IPS DF 6.9 (cell line): ENCODE data around the gene PPP2R3B.
"Not testable (repeated sequence)": the region's sequence is repeated elsewhere in the genome, so short reads cannot be mapped to it uniquely, and the experiment has no call there.

Experiments
- DNase-seq: peaks from one replicate; pipeline ENCODE4 v3.0.0-alpha.2; 2013; ENCODE audit warnings: low read depth, low spot score
- H3K27ac ChIP-seq: one replicate; pipeline ENCODE4 v1.5.1; 2013; ENCODE audit warnings: low read length, control low read depth
- H3K27me3 ChIP-seq: 2 replicates; pipeline ENCODE4 v1.6.1; 2013; ENCODE audit warnings: mild to moderate bottlenecking, low read length; ENCODE audit not compliant: control insufficient read depth, insufficient read depth
- H3K36me3 ChIP-seq: 2 replicates; pipeline ENCODE4 v1.6.1; 2013; ENCODE audit warnings: low read length; ENCODE audit not compliant: control insufficient read depth, insufficient read depth
- H3K4me1 ChIP-seq: 2 replicates; pipeline ENCODE4 v1.6.1; 2013; ENCODE audit warnings: low read length; ENCODE audit not compliant: control insufficient read depth, insufficient read depth
- H3K4me3 ChIP-seq: 2 replicates; pipeline ENCODE4 v1.5.1; 2013; ENCODE audit warnings: mild to moderate bottlenecking, low read length
- H3K9me3 ChIP-seq: 2 replicates; pipeline ENCODE4 v1.6.1; 2013; ENCODE audit warnings: low read length, inconsistent platforms; ENCODE audit not compliant: control insufficient read depth, insufficient read depth
- WGBS: extraction: QIAGEN DNeasy Blood & Tissue Kit; methylation state at CpG from one replicate; pipeline ENCODE4 v1.1.7; 2013; ENCODE audit warnings: mixed read lengths, missing lambda C conversion rate; ENCODE audit not compliant: insufficient read length, insufficient coverage; 5-methylcytosine and 5-hydroxymethylcytosine counted together

Gene PPP2R3B

GRCh38 chrX:352582-353314 is 34.0 kb downstream of the PPP2R3B start:
- Histone ChIP-seq H3K9me3 (no peaks in the 10 kb centered on the region), H3K4me3 (no peak overlapping the region), H3K36me3 (peaks cover 7% of the 10 kb centered on the region; the same call in 1 of the 2 replicates), H3K27me3 (no peaks in the 10 kb centered on the region), H3K27ac (no peak overlapping the region), H3K4me1 (no peaks in the 10 kb centered on the region)
- DNase-seq, result no peak
- WGBS, result no CpG with 5 or more reads among the region's 39 CpGs

GRCh38 chrX:352181-352580 is 34.5 kb downstream of the PPP2R3B start:
- no peak overlapping the region for H3K27ac ChIP-seq
- no peaks in the 10 kb centered on the region for H3K4me1 ChIP-seq
- no peak overlapping the region for H3K4me3 ChIP-seq
- H3K27me3 ChIP-seq, result no peaks in the 10 kb centered on the region
- no CpG with 5 or more reads among the region's 27 CpGs for WGBS
- H3K9me3 ChIP-seq, result no peaks in the 10 kb centered on the region
- H3K36me3 ChIP-seq, result peaks cover 11% of the 10 kb centered on the region; the same call in 1 of the 2 replicates
- DNase-seq, result no peak

- no peak for DNase-seq
- Histone ChIP-seq H3K9me3 (no peaks in the 10 kb centered on the region), H3K4me3 (no peak overlapping the region), H3K4me1 (no peaks in the 10 kb centered on the region), H3K36me3 (peaks cover 16% of the 10 kb centered on the region), H3K27ac (no peak overlapping the region), H3K27me3 (no peaks in the 10 kb centered on the region)
- WGBS, result no CpG with 5 or more reads among the region's 10 CpGs
Measured at GRCh38 chrX:351736-352135, 35.0 kb downstream of the PPP2R3B start.

- H3K36me3 ChIP-seq, result peaks cover 18% of the 10 kb centered on the region
- not testable (repeated sequence) for H3K27ac ChIP-seq, H3K27me3 ChIP-seq, H3K4me3 ChIP-seq, H3K9me3 ChIP-seq, DNase-seq, H3K4me1 ChIP-seq
- WGBS, result no CpG with 5 or more reads among the region's 13 CpGs
Measured at GRCh38 chrX:351324-351641, 35.4 kb downstream of the PPP2R3B start.

DNA sequence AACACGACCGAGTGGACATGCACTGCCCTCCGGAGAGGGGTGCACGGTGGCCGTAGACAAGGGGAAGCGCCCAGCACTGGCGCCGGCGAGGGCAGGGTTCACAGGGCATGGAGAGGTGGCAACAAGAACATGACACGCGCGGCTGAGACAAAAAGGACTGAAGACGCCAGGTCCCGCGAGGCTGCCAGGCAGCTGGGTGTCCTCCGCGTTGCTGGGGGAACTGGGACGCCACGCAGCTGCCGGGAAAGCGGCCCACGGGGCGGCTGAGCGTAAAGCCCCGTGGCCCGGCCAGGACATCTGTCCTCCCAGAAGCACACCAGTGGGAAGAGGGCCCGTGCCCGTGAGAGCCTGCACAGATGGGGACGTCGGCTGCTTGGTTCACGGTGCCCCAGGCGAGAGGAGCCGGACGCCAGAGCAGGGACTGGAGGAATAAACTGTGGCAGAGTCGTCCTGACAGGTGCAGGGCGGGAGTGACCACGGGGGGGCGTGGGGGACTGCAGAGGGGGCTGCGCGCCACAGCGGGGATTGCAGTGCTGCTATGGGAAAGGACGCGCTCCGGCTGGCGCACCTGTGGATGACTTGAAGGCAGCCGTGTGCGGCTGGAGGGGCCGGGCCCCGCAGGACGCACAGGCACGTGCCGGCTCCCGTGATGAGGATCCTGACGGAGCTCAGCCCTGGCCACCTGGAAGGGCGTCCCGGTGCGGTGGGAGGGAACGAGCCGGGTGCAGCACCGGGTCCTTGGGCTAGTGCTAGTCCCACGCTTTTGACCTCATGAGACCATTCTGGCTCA is 36.0 kb downstream of the PPP2R3B start:
- WGBS, result no CpG with 5 or more reads among the region's 61 CpGs
- DNase-seq, result no peak
- Histone ChIP-seq H3K4me3 (no peak overlapping the region), H3K27me3 (no peaks in the 10 kb centered on the region), H3K27ac (no peak overlapping the region), H3K4me1 (no peaks in the 10 kb centered on the region; the same call in 1 of the 2 replicates), H3K9me3 (no peaks in the 10 kb centered on the region), H3K36me3 (peaks cover 18% of the 10 kb centered on the region)

DNA sequence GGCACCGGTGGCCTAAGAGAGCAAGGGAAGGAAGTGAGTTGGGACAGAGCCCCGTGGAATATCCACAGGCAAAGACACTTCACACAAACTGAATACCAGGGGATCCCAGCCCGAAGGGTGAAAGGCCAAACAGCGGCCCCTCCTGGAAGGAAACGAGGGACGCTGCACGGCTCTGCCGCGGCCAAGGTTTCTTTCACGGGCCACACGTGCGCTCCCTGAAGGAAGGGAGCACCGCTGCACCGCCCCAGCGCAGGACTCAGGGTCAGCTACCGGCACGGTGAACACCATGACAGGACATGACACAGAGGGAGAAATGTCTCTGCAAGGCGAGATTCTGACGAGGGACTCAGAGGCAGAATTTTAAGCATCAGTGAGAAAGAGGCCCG is 36.6 kb downstream of the PPP2R3B start:
- no peaks in the 10 kb centered on the region; the same call in 1 of the 2 replicates for H3K4me1 ChIP-seq
- no peaks in the 10 kb centered on the region for H3K9me3 ChIP-seq
- H3K4me3 ChIP-seq, result no peak overlapping the region
- peaks cover 22% of the 10 kb centered on the region for H3K36me3 ChIP-seq
- no peaks in the 10 kb centered on the region for H3K27me3 ChIP-seq
- no CpG with 5 or more reads among the region's 20 CpGs for WGBS
- H3K27ac ChIP-seq, result no peak overlapping the region
- DNase-seq, result no peak

GRCh38 chrX:349702-350101 is 37.0 kb downstream of the PPP2R3B start:
- no peak overlapping the region for H3K27ac ChIP-seq
- no peak for DNase-seq
- H3K4me1 ChIP-seq, result no peaks in the 10 kb centered on the region; the same call in 1 of the 2 replicates
- H3K27me3 ChIP-seq, result no peaks in the 10 kb centered on the region
- H3K36me3 ChIP-seq, result peaks cover 24% of the 10 kb centered on the region
- no peaks in the 10 kb centered on the region for H3K9me3 ChIP-seq
- H3K4me3 ChIP-seq, result no peak overlapping the region
- WGBS, result no CpG with 5 or more reads among the region's 10 CpGs

GRCh38 chrX:349196-349595 is 37.5 kb downstream of the PPP2R3B start:
- DNase-seq, result no peak
- no peak overlapping the region for H3K27ac ChIP-seq
- no CpG with 5 or more reads among the region's 18 CpGs for WGBS
- H3K36me3 ChIP-seq, result peaks cover 29% of the 10 kb centered on the region
- no peaks in the 10 kb centered on the region for H3K27me3 ChIP-seq
- H3K4me3 ChIP-seq, result no peak overlapping the region
- no peaks in the 10 kb centered on the region; the same call in 1 of the 2 replicates for H3K4me1 ChIP-seq
- no peaks in the 10 kb centered on the region for H3K9me3 ChIP-seq

GRCh38 chrX:348461-349117 is 38.1 kb downstream of the PPP2R3B start:
- Histone ChIP-seq H3K27me3 (no peaks in the 10 kb centered on the region), H3K4me3 (no peak overlapping the region), H3K4me1 (no peaks in the 10 kb centered on the region; the same call in 1 of the 2 replicates), H3K9me3 (no peaks in the 10 kb centered on the region), H3K27ac (no peak overlapping the region), H3K36me3 (peaks cover 30% of the 10 kb centered on the region)
- WGBS, result no CpG with 5 or more reads among the region's 11 CpGs
- no peak for DNase-seq

- H3K9me3 ChIP-seq, result no peaks in the 10 kb centered on the region
- DNase-seq, result no peak
- no peaks in the 10 kb centered on the region; the same call in 1 of the 2 replicates for H3K4me1 ChIP-seq
- no peak overlapping the region for H3K4me3 ChIP-seq
- no peaks in the 10 kb centered on the region for H3K27me3 ChIP-seq
- no CpG with 5 or more reads among the region's 59 CpGs for WGBS
- H3K36me3 ChIP-seq, result peaks cover 29% of the 10 kb centered on the region
- no peak overlapping the region for H3K27ac ChIP-seq
Measured at GRCh38 chrX:347351-348117, 39.2 kb downstream of the PPP2R3B start.
